KOPT-K1 (cell line): ENCODE measurements around the gene PTK7.
"Not testable (repeated sequence)": the region's sequence is repeated elsewhere in the genome, so short reads cannot be mapped to it uniquely, and the experiment has no call there.

Experiments used
- H3K27ac ChIP-seq: fragments of 200-600 bp; sonication (generic); 2 replicates; pipeline ENCODE4 v1.5.1; 2016; ENCODE audit warnings: antibody characterized with exemption, mild to moderate bottlenecking, low read depth, low read length; ENCODE audit not compliant: poor library complexity, severe bottlenecking
- H3K36me3 ChIP-seq: fragments of 200-600 bp; sonication (generic); 2 replicates; pipeline ENCODE4 v1.5.1; 2017; ENCODE audit warnings: antibody characterized with exemption, mild to moderate bottlenecking, low read length, moderate library complexity; ENCODE audit not compliant: insufficient read depth
- H3K9me3 ChIP-seq: fragments of 200-600 bp; sonication (generic); 2 replicates; pipeline ENCODE4 v1.5.1; 2017; ENCODE audit warnings: antibody characterized with exemption, low read length, mild to moderate bottlenecking; ENCODE audit not compliant: insufficient read depth, poor library complexity, severe bottlenecking

The PTK7 gene

DNA sequence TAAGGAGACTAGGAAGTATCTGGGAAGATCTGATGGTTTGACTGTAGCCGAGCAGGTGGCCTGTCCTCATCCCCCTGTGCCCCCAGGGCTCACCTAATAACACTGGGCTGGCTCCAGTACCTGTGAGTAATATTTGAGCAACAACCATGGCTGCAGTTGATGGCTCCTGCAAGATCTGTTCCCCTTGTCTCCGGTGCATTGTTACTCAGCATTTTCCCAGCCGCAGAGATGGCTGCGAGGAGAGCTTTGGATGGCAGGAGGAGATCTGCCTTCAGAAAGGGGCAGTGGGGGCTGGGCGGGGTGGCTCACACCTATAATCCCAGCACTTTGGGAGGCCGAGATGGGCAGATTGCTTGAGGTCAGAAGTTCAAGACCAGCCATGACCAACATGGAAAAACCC is 39.3 kb downstream of the PTK7 start:
- Histone ChIP-seq H3K27ac (no peak overlapping the region), H3K9me3 (no peaks in the 10 kb centered on the region)

DNA sequence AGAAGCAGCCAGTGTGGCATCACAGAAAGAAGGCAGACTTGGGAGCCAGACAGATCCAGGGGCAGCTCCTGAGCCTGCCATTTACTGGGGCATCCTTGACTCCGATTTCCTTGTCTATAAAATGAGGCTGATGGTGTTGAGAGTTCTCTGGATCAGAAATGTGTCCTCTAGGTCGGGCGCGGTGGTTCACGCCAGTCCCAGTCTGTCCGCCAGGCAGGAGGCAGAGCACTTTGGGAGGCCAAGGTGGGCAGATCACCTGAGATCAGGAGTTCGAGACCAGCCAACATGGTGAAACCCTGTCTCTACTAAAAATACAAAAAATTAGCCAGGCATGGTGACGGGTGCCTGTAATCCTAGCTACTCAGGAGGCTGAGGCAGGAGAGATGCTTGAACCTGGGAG is 41.4 kb downstream of the PTK7 start:
- not testable (repeated sequence) for H3K36me3 ChIP-seq, H3K27ac ChIP-seq, H3K9me3 ChIP-seq

More for the DNA sequence above, 39.3 kb downstream of the PTK7 start:
- no peaks in the 10 kb centered on the region for H3K36me3 ChIP-seq

DNA sequence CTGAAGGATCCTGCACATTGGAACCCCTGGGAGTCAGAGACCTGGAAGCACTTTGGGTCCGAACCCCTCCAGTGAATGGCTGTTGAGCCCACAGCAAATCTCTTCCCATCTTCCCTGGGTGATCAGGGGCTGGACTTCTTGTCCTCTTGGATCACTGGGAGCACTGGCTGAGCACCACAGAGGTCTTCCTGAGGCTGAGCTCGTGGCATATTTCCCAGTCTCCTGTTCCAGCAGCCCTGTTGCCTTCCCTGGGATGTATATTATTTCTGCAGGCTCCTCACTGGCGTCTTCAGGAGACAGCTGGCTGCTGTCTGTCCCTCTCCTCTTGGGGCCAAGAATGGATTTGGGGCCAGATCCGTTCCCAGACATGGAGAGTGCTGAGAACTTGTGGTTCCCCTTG is 43.4 kb downstream of the PTK7 start:
- H3K9me3 ChIP-seq, result no peaks in the 10 kb centered on the region
- no peaks in the 10 kb centered on the region for H3K36me3 ChIP-seq
- no peak overlapping the region for H3K27ac ChIP-seq

DNA sequence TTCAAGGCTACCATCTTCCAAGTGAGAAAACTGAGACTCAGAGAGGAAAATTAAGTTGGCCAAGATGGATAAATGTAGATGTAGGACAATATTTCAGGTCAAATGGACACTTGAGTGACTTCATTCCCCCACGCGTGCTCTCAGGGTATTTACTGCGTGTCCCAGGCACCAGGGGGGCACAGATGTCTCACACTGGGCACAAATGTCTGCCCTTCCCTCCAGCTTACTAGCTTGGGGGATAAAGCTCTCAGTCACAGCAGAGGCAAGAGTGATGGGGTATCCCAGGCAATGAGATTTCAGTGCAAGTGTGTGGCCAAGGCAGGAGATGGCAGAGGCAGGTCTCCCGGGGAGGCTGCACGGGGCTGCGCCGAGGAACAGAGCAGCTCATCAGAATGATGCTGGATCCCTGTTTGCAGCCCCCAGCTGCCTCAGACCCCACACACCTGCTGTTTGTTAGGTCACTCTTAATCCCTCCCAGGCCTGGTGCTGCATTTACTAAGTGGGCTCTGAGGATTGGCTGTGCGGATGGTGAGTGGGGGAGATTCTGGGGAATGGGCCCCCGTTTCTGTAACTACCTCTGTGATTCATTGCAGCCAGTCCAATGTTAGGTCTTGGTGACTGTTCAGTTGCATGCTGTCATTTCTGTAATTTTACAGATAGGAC is 44.1 kb downstream of the PTK7 start:
- Histone ChIP-seq H3K27ac (no peak overlapping the region), H3K36me3 (no peaks in the 10 kb centered on the region), H3K9me3 (no peaks in the 10 kb centered on the region)

DNA sequence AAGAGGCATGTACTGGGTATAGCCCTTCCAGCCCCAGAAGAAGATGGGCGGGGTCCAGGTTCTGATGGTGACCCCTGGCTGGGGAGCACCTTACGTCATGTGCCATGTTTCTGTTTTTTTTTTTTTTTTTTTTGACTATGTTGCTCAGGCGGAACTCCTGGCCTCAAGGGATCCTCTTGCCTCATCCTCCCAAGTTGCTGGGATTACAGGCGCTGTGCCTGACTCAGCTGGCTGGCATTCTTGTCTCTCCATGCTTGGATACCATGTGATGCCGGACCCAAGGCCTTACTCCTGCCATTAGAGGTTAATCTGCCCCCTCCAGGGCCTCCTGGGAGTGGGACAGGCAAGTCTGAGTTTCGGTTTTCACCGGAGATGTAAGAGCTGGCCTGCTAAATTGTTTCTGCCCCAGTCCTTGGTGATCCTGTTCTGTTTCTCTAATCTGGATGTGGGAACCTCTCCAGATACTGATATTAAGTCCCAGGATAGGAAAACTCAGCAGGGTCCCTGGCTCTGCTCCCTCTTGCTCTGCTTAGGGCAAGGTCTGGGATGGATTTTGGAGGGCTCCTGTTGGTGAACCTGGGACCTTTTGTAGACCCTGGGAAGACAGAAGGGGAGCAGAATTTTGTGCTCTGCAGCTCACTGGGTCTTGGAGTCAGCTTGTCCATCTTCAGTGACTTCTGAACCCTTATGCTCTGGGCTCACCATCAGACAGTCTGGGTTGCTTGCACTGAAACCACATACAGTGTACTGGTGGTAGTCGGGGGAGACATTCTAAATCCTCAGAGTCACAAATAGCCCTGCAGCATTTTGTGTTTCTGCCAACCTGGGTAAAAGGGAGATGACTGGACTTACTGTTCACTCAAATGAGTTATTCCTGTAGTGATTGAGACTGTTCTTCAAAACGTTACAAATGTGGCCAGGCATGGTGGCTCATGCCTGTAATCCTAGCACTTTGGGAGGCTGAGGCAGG is 45.1 kb downstream of the PTK7 start:
- H3K36me3 ChIP-seq, result no peaks in the 10 kb centered on the region
- no peak overlapping the region for H3K27ac ChIP-seq
- no peaks in the 10 kb centered on the region for H3K9me3 ChIP-seq

DNA sequence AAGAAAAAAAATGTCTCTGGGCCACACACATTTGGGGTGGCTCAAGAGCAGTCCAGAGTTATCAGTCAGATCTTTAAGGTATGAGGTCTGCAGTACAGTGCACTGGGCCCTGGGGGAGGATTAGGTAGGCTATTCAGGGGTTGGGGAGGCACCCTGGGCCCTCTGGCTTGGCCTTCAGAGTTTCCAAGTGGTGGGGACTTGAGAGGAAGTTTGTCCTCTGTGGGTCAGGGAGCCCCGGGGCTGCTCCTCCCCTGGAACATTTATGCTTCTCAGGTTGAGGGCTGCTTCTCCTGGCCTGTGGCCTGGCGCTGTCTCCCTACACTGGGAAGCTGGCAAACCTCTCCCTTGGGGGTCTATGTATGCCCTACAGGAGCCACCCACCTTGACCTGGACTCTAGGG is 46.0 kb downstream of the PTK7 start:
- Histone ChIP-seq H3K27ac (no peak overlapping the region), H3K9me3 (no peaks in the 10 kb centered on the region), H3K36me3 (no peaks in the 10 kb centered on the region)

DNA sequence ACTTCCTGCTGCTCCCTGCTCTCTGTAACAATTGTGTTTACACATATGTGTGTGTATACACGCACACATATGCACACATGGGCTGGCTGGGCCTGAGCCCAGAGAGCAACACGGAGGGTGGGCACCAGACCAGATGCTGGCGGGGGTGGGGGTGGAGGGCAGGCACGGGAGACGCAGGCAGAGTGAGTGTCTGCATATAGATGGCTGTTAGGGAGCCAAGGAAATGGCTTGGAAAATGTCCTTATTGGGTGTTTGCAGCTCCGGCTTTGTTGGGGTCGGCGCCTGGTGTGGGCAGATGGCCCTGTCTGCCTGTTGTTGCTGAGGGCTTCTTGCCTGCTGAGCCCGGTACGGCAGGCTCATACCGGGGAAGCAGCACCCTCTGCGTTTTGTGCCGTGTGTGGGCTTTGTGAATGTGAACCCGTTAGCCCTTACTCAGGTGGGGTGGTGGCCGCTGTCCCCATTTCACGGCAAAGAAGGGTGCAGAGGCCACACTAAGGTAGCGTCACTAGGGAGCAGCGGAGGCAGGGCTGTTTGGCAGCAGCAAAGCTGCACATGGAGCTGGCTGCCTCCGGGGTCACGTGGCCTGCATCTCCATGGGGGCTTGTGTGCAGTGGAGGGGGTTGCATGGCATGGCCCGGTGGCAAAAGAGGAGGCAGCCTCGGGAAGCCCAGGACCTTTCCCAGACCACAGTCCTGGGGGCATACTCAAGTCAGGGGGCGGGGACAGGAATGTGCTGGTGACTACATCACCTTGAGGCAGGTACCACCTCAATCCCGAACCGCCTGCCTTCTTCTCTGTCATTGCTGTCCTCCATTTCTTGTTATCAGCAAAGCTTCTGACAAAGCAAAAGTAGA is 47.6 kb downstream of the PTK7 start:
- no peak overlapping the region for H3K27ac ChIP-seq
- H3K36me3 ChIP-seq, result no peaks in the 10 kb centered on the region
- no peaks in the 10 kb centered on the region for H3K9me3 ChIP-seq

DNA sequence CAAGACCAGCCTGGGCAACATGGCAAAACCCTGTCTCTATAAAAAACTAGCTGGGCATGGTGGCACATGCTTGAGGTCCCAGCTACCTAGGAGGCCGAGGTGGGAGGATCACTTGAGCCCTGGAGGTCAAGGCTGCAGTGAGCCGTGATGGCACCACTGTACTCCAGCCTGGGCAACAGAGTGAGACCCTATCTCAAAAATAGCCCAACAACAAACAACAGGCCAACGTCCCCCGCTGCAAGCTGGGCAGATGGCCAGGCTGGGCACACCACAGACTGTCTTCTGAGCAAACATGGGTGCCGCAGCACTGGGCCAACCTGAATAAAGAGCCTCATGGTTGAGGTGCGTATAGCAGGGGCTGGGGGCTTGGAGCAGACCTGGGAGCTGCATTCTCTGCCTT is 48.4 kb downstream of the PTK7 start:
- Histone ChIP-seq H3K36me3 (no peaks in the 10 kb centered on the region), H3K27ac (no peak overlapping the region), H3K9me3 (no peaks in the 10 kb centered on the region)

DNA sequence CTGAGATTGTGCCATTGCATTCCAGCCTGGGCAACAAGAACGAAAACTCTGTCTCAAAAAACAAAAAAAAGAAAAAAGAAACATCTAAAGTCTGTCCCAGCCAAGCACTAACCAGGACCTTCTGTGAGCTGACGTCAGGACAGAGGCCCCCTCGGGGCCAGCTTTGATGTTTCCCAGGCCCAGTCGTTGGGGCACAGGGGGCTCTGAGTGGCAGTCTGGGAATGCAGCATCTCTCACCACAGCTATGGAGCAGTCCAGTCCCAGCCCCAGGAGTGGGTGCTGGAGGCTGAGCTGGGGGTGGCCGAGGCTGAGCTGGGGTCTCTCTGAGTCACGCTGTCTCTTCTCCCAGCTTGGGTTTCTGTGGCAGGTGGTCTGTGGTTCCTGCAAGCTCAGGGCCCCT is 49.0 kb downstream of the PTK7 start:
- H3K36me3 ChIP-seq, result no peaks in the 10 kb centered on the region
- H3K27ac ChIP-seq, result no peak overlapping the region
- no peaks in the 10 kb centered on the region for H3K9me3 ChIP-seq

DNA sequence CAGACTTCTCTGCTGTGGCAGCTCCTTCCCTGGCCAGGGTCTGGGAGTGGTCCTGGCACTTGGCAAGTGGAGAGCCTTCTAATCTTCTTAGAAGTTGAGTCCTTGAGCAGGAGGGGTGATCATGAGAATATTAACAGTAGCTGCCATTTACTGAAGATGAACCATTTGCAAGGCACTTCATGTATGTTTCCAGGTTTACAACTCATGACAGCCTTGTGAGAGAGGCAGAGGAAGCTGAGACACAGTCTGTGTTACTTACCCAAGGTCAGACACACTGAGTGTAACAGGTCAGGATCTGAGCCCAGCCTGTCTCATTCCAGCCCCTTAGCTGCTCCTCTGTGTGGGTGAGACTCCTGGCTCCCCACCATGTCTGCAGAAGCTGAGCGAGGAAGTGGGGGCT is 49.4 kb downstream of the PTK7 start:
- Histone ChIP-seq H3K9me3 (no peaks in the 10 kb centered on the region), H3K27ac (no peak overlapping the region), H3K36me3 (peaks cover 3% of the 10 kb centered on the region; the same call in 1 of the 2 replicates)

DNA sequence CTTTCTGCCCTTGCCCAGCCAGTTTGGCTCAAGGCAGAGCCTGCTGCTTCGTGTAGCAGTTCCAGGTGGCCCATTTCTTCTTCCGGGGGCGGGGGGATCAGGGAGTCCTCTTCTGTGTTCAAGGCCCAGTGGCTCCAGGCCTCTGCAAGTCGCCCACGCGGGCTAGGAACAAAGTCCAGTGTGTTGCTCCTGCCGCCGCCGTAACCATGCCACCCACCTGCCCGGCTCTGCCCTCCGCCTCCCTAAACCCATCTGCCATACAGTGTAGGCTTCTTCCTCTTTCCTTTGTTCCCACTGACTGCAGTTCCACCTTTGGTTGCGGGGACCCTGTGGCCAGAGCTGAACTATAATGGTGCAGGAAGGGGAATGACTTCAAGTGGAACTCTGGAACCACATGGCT is 51.1 kb downstream of the PTK7 start:
- Histone ChIP-seq H3K9me3 (no peaks in the 10 kb centered on the region), H3K27ac (no peak overlapping the region), H3K36me3 (peaks cover 19% of the 10 kb centered on the region; the same call in 1 of the 2 replicates)

DNA sequence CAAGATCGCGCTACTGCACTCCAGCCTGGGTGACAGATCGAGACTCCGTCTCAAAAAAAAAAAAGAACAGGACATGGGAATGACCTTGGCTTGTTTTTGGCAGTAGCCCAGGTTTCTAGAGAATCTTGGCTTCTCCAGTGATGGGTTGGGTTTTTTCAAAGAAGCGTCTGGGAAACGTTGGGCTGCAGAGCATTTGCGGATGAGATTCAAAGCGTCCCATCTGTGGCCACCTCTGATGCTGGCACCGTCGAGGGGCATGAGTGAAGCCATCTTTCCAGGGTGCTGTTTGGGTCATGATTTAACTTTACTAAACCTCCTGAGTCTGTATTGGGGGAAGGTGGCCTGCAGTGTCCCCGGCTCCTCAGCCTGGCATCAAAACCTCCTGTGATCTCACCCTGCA is 51.8 kb downstream of the PTK7 start:
- Histone ChIP-seq H3K9me3 (no peaks in the 10 kb centered on the region), H3K27ac (no peak overlapping the region)

DNA sequence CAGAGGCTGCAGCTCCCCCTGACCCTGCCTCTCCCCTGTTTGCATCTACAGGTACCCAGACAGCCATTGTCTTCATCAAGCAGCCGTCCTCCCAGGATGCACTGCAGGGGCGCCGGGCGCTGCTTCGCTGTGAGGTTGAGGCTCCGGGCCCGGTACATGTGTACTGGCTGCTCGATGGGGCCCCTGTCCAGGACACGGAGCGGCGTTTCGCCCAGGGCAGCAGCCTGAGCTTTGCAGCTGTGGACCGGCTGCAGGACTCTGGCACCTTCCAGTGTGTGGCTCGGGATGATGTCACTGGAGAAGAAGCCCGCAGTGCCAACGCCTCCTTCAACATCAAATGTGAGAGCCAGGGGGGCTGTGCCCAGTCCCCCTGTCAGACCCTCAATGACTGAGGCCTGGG is 52.8 kb downstream of the PTK7 start:
- H3K36me3 ChIP-seq, result peaks cover 34% of the 10 kb centered on the region; the same call in 1 of the 2 replicates
- no peaks in the 10 kb centered on the region for H3K9me3 ChIP-seq
- H3K27ac ChIP-seq, result no peak overlapping the region

More for the DNA sequence above, 51.8 kb downstream of the PTK7 start:
- H3K36me3 ChIP-seq, result peaks cover 26% of the 10 kb centered on the region; the same call in 1 of the 2 replicates

DNA sequence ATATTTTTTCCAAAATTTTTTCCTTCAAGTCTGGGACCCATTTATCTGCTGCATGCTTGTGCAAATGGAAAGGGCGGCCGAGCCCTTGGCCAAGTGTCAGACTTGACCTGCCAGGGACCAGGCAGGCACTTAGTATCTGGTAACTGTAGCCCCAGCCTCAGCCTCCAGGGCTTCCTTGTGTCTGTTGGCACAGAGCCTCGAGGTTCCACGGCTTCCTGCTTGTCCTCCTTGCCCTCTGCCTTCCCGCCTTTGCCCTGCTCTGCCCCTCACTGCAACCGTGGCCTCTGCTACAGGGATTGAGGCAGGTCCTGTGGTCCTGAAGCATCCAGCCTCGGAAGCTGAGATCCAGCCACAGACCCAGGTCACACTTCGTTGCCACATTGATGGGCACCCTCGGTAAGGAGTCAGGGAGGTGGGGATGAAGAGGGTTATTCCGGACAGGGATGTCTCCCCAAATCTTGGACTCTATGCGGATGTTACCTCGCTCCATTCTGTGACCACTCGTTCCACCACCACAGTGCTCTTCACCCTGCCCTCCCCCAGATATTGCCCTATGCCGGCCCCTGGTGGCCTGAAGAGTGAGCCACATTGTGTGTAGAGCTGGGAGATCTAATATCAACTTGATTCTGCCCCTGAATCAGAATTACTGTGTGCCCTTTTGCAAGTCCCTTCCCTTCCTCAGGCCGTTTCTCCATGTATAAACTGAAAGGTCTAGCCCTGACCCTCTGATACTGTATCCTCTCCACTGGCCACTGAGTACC is 53.5 kb downstream of the PTK7 start:
- no peak overlapping the region for H3K27ac ChIP-seq
- no peaks in the 10 kb centered on the region for H3K9me3 ChIP-seq
- H3K36me3 ChIP-seq, result peaks cover 34% of the 10 kb centered on the region; the same call in 1 of the 2 replicates
